Right lobe of liver (tissue), 4 donors: ENCODE results near the gene TECRL.

Experiments
- POLR2A ChIP-seq: fragments of 450-650 bp; IDR thresholded peaks from one replicate; pipeline ENCODE4 v1.6.1; 2017; ENCODE audit warnings: antibody characterized with exemption, mild to moderate bottlenecking
- TF ChIP-seq, protein P1 (sequence below), 4 donors: fragments of 200-600 bp in 3 of 4; fragments of 450-650 bp in 1 of 4; IDR thresholded peaks; one replicate each; pipeline versions ENCODE4 v1.5.1 to v1.8.0; 2016 to 2022; ENCODE audit warnings: antibody characterized with exemption in 4 of 4, mild to moderate bottlenecking in 2 of 4
- donor health status: DM: no; HTN: no; CAD: no.
- donor health status: DM: no; HTN: no; CAD: no.
- donor health status: DM: no; HTN: yes; CAD: no.

DNA sequence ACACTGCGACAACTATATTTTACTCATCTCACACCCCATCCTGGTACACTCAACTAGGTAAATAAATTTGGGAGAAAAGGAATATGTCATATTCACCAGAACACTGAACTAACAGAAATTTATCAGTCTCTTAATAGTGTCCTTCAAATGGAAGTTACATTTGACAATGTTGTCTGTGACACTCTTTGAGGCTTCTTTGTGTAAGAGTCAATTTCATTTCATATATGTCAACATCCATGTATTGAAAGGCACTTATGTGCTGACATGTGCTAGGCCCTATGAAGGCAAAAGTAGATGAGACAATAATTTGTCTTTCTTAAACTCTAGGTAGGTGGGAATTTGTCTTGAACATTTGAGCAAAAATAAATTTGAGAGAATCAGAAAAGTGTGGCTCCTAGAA is 82.0 kb downstream of the TECRL start:
- TF ChIP-seq, protein P1, sequence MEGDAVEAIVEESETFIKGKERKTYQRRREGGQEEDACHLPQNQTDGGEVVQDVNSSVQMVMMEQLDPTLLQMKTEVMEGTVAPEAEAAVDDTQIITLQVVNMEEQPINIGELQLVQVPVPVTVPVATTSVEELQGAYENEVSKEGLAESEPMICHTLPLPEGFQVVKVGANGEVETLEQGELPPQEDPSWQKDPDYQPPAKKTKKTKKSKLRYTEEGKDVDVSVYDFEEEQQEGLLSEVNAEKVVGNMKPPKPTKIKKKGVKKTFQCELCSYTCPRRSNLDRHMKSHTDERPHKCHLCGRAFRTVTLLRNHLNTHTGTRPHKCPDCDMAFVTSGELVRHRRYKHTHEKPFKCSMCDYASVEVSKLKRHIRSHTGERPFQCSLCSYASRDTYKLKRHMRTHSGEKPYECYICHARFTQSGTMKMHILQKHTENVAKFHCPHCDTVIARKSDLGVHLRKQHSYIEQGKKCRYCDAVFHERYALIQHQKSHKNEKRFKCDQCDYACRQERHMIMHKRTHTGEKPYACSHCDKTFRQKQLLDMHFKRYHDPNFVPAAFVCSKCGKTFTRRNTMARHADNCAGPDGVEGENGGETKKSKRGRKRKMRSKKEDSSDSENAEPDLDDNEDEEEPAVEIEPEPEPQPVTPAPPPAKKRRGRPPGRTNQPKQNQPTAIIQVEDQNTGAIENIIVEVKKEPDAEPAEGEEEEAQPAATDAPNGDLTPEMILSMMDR (IDR thresholded peaks at IDR 0.05), result no peak
- TF ChIP-seq POLR2A, result no peak
